K562 (cell line): ENCODE results near the gene EML1. TPM values are rescaled to one million over a fixed set of nuclear protein-coding genes. Genes with fewer than 3 reads are reported as not detected.

ENCODE experiments used
- CHD4 ChIP-seq: fragments of 200-600 bp; sonication (generic); IDR thresholded peaks from 3 replicates; pipeline ENCODE4 v1.6.1; 2012; ENCODE audit warnings: low read depth, mild to moderate bottlenecking, mixed read lengths, low read length, inconsistent platforms; ENCODE audit not compliant: insufficient read depth, insufficient replicate concordance, poor library complexity, severe bottlenecking
- CTBP1 ChIP-seq: fragments of 450-650 bp; IDR thresholded peaks from 2 replicates; pipeline ENCODE4 v1.6.1; 2016; ENCODE audit warnings: borderline replicate concordance
- CXXC5 ChIP-seq: fragments of 250-450 bp; sonication (Bioruptor Pico); IDR thresholded peaks from 2 replicates; pipeline ENCODE4 v1.8.0; 2022; ENCODE audit warnings: inconsistent platforms, mild to moderate bottlenecking, moderate library complexity
- HDAC1 ChIP-seq, 2 experiments: fragments of 450-650 bp; IDR thresholded peaks; 2 replicates each; pipeline ENCODE4 v1.6.1; 2016 to 2017; ENCODE audit warnings: inconsistent platforms in 1 of 2, mild to moderate bottlenecking in 1 of 2, moderate library complexity in 1 of 2
- HEY1 ChIP-seq: fragments of 250-450 bp; sonication (Bioruptor Pico); IDR thresholded peaks from 2 replicates; pipeline ENCODE4 v1.5.0; 2020; ENCODE audit warnings: mild to moderate bottlenecking, moderate library complexity, borderline replicate concordance
- L3MBTL2 ChIP-seq: fragments of 450-650 bp; IDR thresholded peaks from 2 replicates; pipeline ENCODE4 v1.6.1; 2016; ENCODE audit warnings: mild to moderate bottlenecking, moderate library complexity
- NBN ChIP-seq: fragments of 450-650 bp; IDR thresholded peaks from 2 replicates; pipeline ENCODE4 v1.6.1; 2016; ENCODE audit warnings: low read depth, mild to moderate bottlenecking
- SMAD1 ChIP-seq: fragments of 150-350 bp; IDR thresholded peaks from 2 replicates; pipeline ENCODE4 v1.6.1; 2014; ENCODE audit warnings: low read length, low read depth; ENCODE audit not compliant: partially characterized antibody
- STAT5A ChIP-seq: IDR thresholded peaks from 2 replicates; pipeline ENCODE4 v1.6.1; 2012; ENCODE audit warnings: low read length, inconsistent platforms, borderline replicate concordance
- ZNF584 ChIP-seq: fragments of 200-800 bp; sonication (Bioruptor generic); IDR thresholded peaks from 2 replicates; pipeline ENCODE4 v1.6.1; 2016; ENCODE audit warnings: low read depth, mild to moderate bottlenecking, missing genetic modification characterization, missing compliant biosample characterization
- polyA plus RNA-seq, 8 experiments: library from polyadenylated mRNA; depleted of rRNA in 4 of 8; stranded (reverse) in 5 of 8; unstranded in 3 of 8; fragments of >200 nt; fragmentation: Nextera tagmentation in 2 of 8; fragmentation: Illumina TruSeq in 1 of 8; extraction: Ambion mirVana in 2 of 8; extraction: Trizol in 1 of 8; gene quantifications; 2 replicates each; pipeline versions ENCODE4 v1.2.1 to v1.2.3, GENCODE V29; 2011 to 2014; ENCODE audit warnings: inconsistent platforms in 1 of 8, missing spikeins in 1 of 8
- total RNA-seq, 7 experiments: library from RNA; depleted of rRNA in 6 of 7; stranded (reverse); fragments of >200 nt in 6 of 7; fragmentation: Illumina TruSeq in 2 of 7; extraction: Trizol in 2 of 7; gene quantifications; 2 replicates each; pipeline versions ENCODE4 v1.2.1 to v1.2.3, GENCODE V29; 2011 to 2021; ENCODE audit warnings: low replicate concordance in 1 of 7
- TF ChIP-seq, protein P1 (sequence below): fragments of 200-800 bp; sonication (Bioruptor generic); IDR thresholded peaks from 2 replicates; pipeline ENCODE4 v1.6.1; 2017; ENCODE audit warnings: missing genetic modification characterization, missing compliant biosample characterization
- TF ChIP-seq, protein P2 (sequence below), 2 experiments: fragments of 250-450 bp in 1 of 2; fragments of 450-650 bp in 1 of 2; sonication (Bioruptor Pico) in 1 of 2; IDR thresholded peaks; 2 replicates each; pipeline versions ENCODE4 v1.6.1 to v1.8.0; 2016 to 2021; ENCODE audit warnings: mild to moderate bottlenecking in 2 of 2, moderate library complexity in 2 of 2, missing compliant biosample characterization in 1 of 2, missing genetic modification characterization in 1 of 2
- TF ChIP-seq, protein P3 (sequence below): fragments of 250-450 bp; sonication (Bioruptor Pico); IDR thresholded peaks from 2 replicates; pipeline ENCODE4 v1.9.0; 2021; ENCODE audit warnings: mild to moderate bottlenecking, inconsistent platforms
- TF ChIP-seq, protein P4 (sequence below), 2 experiments: fragments of 450-650 bp; conservative IDR thresholded peaks; 2 replicates each; pipeline ENCODE4 v1.6.1; 2017; ENCODE audit warnings: mild to moderate bottlenecking in 2 of 2, moderate library complexity in 2 of 2
- TF ChIP-seq, protein P5 (sequence below): fragments of 450-650 bp; IDR thresholded peaks from 2 replicates; pipeline ENCODE4 v1.6.1; 2016; ENCODE audit warnings: low read depth, mild to moderate bottlenecking, moderate library complexity
- TF ChIP-seq, protein P6 (sequence below): fragments of 450-650 bp; IDR thresholded peaks from 2 replicates; pipeline ENCODE4 v1.6.1; 2016

Gene EML1
- total and polyA plus RNA-seq, 9 of the 15 experiments (the other 6 are each of a cell fraction or from before 2014, with no cell fraction given) = 0.01 to 0.35 (median 0.07) TPM; not detected in 2

GRCh38 chr14:99821519-99822508, 28.6 kb downstream of the EML1 start (continued):
- TF ChIP-seq, protein P1, sequence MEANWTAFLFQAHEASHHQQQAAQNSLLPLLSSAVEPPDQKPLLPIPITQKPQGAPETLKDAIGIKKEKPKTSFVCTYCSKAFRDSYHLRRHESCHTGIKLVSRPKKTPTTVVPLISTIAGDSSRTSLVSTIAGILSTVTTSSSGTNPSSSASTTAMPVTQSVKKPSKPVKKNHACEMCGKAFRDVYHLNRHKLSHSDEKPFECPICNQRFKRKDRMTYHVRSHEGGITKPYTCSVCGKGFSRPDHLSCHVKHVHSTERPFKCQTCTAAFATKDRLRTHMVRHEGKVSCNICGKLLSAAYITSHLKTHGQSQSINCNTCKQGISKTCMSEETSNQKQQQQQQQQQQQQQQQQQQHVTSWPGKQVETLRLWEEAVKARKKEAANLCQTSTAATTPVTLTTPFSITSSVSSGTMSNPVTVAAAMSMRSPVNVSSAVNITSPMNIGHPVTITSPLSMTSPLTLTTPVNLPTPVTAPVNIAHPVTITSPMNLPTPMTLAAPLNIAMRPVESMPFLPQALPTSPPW = no peak
- TF ChIP-seq CHD4 = no peak
- TF ChIP-seq SMAD1 = no peak
- TF ChIP-seq, protein P2, sequence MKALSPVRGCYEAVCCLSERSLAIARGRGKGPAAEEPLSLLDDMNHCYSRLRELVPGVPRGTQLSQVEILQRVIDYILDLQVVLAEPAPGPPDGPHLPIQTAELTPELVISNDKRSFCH (CRISPR knock-in tag; IDR thresholded peaks at IDR 0.05) = no peak
- TF ChIP-seq, protein P2 (tag; IDR thresholded peaks at IDR 0.05) = peak; percentile 67; the same call in 1 of the 2 replicates
- TF ChIP-seq, protein P3, sequence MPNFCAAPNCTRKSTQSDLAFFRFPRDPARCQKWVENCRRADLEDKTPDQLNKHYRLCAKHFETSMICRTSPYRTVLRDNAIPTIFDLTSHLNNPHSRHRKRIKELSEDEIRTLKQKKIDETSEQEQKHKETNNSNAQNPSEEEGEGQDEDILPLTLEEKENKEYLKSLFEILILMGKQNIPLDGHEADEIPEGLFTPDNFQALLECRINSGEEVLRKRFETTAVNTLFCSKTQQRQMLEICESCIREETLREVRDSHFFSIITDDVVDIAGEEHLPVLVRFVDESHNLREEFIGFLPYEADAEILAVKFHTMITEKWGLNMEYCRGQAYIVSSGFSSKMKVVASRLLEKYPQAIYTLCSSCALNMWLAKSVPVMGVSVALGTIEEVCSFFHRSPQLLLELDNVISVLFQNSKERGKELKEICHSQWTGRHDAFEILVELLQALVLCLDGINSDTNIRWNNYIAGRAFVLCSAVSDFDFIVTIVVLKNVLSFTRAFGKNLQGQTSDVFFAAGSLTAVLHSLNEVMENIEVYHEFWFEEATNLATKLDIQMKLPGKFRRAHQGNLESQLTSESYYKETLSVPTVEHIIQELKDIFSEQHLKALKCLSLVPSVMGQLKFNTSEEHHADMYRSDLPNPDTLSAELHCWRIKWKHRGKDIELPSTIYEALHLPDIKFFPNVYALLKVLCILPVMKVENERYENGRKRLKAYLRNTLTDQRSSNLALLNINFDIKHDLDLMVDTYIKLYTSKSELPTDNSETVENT = no peak
- TF ChIP-seq, protein P4, sequence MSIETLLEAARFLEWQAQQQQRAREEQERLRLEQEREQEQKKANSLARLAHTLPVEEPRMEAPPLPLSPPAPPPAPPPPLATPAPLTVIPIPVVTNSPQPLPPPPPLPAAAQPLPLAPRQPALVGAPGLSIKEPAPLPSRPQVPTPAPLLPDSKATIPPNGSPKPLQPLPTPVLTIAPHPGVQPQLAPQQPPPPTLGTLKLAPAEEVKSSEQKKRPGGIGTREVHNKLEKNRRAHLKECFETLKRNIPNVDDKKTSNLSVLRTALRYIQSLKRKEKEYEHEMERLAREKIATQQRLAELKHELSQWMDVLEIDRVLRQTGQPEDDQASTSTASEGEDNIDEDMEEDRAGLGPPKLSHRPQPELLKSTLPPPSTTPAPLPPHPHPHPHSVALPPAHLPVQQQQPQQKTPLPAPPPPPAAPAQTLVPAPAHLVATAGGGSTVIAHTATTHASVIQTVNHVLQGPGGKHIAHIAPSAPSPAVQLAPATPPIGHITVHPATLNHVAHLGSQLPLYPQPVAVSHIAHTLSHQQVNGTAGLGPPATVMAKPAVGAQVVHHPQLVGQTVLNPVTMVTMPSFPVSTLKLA (conservative IDR thresholded peaks at IDR 0.05) = no peak
- TF ChIP-seq ZNF584 (CRISPR knock-in tag) = no peak
- peak in 1 of 2 experiments; percentile 55; a peak in 2 of 4 replicates for TF ChIP-seq HDAC1 (IDR thresholded peaks at IDR 0.05)
- TF ChIP-seq, protein P5, sequence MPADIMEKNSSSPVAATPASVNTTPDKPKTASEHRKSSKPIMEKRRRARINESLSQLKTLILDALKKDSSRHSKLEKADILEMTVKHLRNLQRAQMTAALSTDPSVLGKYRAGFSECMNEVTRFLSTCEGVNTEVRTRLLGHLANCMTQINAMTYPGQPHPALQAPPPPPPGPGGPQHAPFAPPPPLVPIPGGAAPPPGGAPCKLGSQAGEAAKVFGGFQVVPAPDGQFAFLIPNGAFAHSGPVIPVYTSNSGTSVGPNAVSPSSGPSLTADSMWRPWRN = peak; percentile 100
- peak; percentile 23; the same call in 1 of the 2 replicates for TF ChIP-seq STAT5A
- TF ChIP-seq CTBP1 = peak; percentile 57; the same call in 1 of the 2 replicates
- no peak for TF ChIP-seq NBN
- peak; percentile 95 for TF ChIP-seq HEY1
- peak; percentile 82 for TF ChIP-seq L3MBTL2
- peak; percentile 93 for TF ChIP-seq CXXC5 (CRISPR knock-in tag)
- TF ChIP-seq, protein P6, sequence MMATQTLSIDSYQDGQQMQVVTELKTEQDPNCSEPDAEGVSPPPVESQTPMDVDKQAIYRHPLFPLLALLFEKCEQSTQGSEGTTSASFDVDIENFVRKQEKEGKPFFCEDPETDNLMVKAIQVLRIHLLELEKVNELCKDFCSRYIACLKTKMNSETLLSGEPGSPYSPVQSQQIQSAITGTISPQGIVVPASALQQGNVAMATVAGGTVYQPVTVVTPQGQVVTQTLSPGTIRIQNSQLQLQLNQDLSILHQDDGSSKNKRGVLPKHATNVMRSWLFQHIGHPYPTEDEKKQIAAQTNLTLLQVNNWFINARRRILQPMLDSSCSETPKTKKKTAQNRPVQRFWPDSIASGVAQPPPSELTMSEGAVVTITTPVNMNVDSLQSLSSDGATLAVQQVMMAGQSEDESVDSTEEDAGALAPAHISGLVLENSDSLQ = peak; percentile 84
